EL (cell line): ENCODE results near the gene ZNF688.
"Not testable (repeated sequence)": the region's sequence is repeated elsewhere in the genome, so short reads cannot be mapped to it uniquely, and the experiment has no call there.

Experiments used
- DNase-seq: peaks from one replicate; pipeline ENCODE4 v3.0.0-alpha.2; 2016

ZNF688 gene

GRCh38 chr16:30532285-30533145, 39.0 kb downstream of the ZNF688 start:
- DNase-seq = no peak

- DNase-seq = no peak
Observed at GRCh38 chr16:30530163-30531037, 41.1 kb downstream of the ZNF688 start.

GRCh38 chr16:30528799-30529457, 42.6 kb downstream of the ZNF688 start:
- DNase-seq = no peak

- DNase-seq = no peak
Observed at GRCh38 chr16:30527635-30528178, 43.8 kb downstream of the ZNF688 start.

DNA sequence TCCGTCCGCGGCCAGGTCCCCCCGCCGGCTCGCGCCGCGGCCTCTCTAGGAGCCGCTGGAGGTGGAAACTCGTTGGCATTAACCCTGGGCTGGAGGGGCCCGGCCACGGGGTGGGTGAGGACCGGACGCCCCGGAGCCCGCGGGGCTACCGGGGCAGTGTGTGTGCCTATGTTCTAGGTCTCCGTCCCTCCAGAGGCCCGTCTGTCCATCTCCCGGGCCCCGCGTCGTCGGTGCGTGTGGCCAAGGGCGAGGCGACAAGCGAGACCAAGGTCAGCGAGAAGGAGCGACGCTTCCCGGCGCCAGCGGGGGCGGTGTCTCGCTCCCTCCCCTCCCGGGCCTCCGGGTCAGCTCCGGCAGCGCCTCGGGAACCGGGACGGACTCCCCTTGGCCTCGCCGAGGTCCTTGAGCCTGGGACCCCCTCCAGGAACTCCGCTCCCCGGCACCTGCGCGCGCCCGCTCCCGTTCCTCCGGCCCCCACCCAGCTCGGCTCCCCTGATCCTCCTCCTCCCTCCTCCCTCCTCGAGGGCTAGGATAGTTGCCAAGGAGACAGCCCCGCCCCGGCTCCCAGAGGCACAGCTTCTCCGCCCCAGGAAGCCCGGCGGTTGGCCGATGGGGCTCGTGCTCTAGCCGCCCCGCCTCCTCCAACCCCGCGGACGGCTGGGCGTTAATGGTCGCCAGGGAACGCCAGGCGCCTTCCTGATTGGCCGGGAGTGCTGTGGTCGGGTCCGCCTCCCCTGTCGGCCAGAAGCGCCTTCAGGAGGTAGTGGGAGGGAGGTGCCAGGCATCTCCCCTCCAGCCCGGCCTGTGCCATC, 44.5 kb downstream of the ZNF688 start:
- peak; percentile 99 for DNase-seq

GRCh38 chr16:30526137-30526822, 45.2 kb downstream of the ZNF688 start, which contains the start of gene ZNF768:
ZNF768 (minus strand) TSS chr16:30526566; CDS start chr16:30526413, 153 bp downstream.
- peak; percentile 60 for DNase-seq

DNA sequence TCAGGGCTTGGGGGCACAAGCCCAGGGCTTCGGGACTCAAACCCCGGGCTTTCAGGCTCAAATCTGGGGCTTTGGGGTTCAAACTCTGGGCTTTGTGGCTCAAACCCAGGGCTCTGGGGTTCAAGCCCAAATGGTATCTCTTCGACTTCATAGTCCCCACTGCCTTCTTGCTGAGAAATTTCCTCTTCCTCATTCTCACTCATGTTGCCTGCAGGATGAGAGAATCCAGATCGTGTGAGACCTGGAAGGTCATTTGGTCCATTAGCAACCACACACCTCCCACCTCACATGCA, 45.7 kb downstream of the ZNF688 start:
- DNase-seq = no peak

DNA sequence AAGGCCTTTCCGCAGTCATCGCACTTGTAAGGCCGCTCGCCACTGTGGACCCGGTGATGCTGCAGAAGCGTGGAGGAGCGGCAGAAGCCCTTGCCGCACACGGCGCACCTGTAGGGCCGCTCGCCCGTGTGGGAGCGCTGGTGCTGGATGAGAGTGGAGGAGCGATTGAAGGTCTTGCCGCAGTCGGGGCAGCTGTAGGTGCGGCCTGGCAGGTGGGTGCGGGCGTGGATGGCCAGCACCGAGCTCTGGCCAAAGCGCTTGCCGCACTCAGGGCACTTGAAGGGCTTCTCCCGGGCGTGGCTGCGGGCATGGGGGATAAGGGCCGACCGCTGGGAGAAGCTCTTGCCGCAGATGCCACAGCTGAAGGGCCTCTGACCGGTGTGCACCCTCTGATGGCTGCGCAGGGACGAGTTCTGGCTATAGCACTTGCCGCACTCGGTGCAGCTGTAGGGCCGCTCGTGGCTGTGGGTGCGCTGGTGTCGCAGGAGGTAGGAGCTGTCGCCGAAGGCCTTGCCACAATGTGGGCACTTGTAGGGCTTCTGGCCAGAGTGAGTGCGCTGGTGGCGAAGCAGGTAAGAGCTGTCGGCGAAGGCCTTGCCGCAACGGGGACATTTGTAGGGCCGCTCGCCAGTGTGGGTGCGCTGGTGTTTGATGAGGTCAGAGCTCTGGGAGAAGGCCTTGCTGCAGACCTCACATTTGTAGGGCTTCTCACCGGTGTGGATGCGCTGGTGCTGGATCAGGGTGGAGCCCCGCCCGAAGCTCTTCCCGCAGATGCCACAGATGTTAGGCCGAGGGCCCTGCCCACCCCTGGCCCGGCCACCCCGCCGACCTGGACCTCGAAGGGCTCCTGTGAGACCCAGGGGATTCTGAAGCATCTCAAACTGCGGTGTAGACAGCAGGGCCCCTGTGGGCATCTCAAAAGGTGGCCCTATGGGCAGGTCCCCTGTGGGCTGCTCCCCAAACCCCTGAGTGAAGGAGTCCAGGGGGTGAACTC, 46.6 kb downstream of the ZNF688 start:
- DNase-seq = no peak

- DNase-seq = no peak
Observed at GRCh38 chr16:30523768-30524574, 47.5 kb downstream of the ZNF688 start.

GRCh38 chr16:30522702-30523463, 48.6 kb downstream of the ZNF688 start:
- DNase-seq = not testable (repeated sequence)

DNA sequence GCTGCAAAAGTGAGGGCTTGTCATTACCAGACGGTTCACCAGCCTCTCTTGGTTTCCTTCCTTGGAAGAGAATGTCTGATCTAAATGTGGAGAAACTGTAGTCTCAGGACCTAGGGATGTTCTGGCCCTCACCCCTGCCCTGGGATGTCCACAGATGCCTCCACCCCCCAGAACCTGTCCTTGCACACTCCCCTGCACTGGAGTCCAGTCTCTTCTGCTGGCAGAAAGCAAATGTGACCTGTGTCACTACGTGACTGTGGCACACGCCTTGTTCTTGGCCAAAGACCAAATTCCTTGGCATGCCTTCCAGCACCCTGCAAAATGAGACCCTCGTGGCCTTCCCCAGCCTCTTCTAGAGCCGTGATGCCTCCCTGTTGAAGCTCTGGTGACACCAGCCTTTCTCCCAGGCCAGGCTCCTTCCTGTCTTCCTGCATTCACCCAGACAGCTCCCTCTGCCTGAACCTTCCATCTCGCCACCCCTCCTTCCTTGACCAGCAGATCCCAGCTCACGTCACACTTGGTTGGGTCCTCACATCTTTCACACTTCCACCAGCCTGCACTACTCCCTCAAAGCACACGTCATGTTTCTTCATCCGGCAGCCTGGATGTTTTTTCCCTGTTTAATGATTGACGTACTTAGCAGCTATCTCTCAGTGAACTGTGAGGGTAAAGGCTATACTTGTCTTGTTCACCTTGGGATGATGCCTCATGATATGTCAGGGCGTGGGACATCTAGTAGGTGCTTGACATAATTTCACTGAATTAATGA, 49.5 kb downstream of the ZNF688 start:
- no peak for DNase-seq

DNA sequence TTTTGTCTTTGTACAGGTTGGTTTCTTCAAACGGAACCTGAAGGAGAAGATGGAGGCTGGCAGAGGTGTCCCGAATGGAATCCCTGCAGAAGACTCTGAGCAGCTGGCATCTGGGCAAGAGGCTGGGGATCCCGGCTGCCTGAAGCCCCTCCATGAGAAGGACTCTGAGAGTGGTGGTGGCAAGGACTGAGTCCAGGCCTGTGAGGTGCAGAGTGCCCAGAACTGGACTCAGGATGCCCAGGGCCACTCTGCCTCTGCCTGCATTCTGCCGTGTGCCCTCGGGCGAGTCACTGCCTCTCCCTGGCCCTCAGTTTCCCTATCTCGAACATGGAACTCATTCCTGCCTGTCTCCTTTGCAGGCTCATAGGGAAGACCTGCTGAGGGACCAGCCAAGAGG, 50.0 kb downstream of the ZNF688 start:
- no peak for DNase-seq
